Measurements from ENCODE around the gene LIX1L.

The LIX1L gene

GRCh38 chr1:145895471-145895870 lies 62.3 kb downstream of the LIX1L start:
- no peak for FAIRE-seq
- DNase-seq (ENCODE audit: insufficient read length): no peak
- no peak for TF ChIP-seq POLR2A (IDR thresholded peaks at IDR 0.05; ENCODE audit: low read depth, low read length)
- no peak for TF ChIP-seq POLR2AphosphoS5 (IDR thresholded peaks at IDR 0.05; ENCODE audit: low read depth, low read length)

- FAIRE-seq: no peak
- TF ChIP-seq POLR2A (IDR thresholded peaks at IDR 0.05; ENCODE audit: low read depth, low read length): no peak
- no peak for TF ChIP-seq TAF1 (IDR thresholded peaks at IDR 0.05; ENCODE audit: borderline replicate concordance, low read depth, low read length)
- no peak for TF ChIP-seq POLR2AphosphoS5 (IDR thresholded peaks at IDR 0.05; ENCODE audit: low read depth, low read length)
- no peak for DNase-seq (ENCODE audit: insufficient read length)
Observed at GRCh38 chr1:145893306-145894055, 64.3 kb downstream of the LIX1L start.

- DNase-seq (ENCODE audit: insufficient read length): no peak
- TF ChIP-seq POLR2A (IDR thresholded peaks at IDR 0.05; ENCODE audit: low read depth, low read length) (no peak), POLR2AphosphoS5 (IDR thresholded peaks at IDR 0.05; ENCODE audit: low read depth, low read length) (no peak), TAF1 (IDR thresholded peaks at IDR 0.05; ENCODE audit: borderline replicate concordance, low read depth, low read length) (no peak)
- FAIRE-seq: no peak
Observed at GRCh38 chr1:145892486-145893087, 65.2 kb downstream of the LIX1L start.

GRCh38 chr1:145891587-145892485 lies 66.0 kb downstream of the LIX1L start:
- FAIRE-seq (no peak), DNase-seq (ENCODE audit: insufficient read length) (no peak)
- TF ChIP-seq POLR2A (IDR thresholded peaks at IDR 0.05; ENCODE audit: low read depth, low read length): no peak
- no peak for TF ChIP-seq TAF1 (IDR thresholded peaks at IDR 0.05; ENCODE audit: borderline replicate concordance, low read depth, low read length)
- TF ChIP-seq POLR2AphosphoS5 (IDR thresholded peaks at IDR 0.05; ENCODE audit: low read depth, low read length): no peak

GRCh38 chr1:145891143-145891542 lies 66.7 kb downstream of the LIX1L start:
- no peak for DNase-seq (ENCODE audit: insufficient read length)
- no peak for TF ChIP-seq POLR2AphosphoS5 (IDR thresholded peaks at IDR 0.05; ENCODE audit: low read depth, low read length)
- TF ChIP-seq TAF1 (IDR thresholded peaks at IDR 0.05; ENCODE audit: borderline replicate concordance, low read depth, low read length): no peak
- TF ChIP-seq POLR2A (IDR thresholded peaks at IDR 0.05; ENCODE audit: low read depth, low read length): no peak
- no peak for FAIRE-seq

- no peak for FAIRE-seq
- TF ChIP-seq POLR2A (IDR thresholded peaks at IDR 0.05; ENCODE audit: low read depth, low read length) (no peak), POLR2AphosphoS5 (IDR thresholded peaks at IDR 0.05; ENCODE audit: low read depth, low read length) (no peak), TAF1 (IDR thresholded peaks at IDR 0.05; ENCODE audit: borderline replicate concordance, low read depth, low read length) (no peak)
- no peak for DNase-seq (ENCODE audit: insufficient read length)
Observed at GRCh38 chr1:145889722-145890121, 68.1 kb downstream of the LIX1L start.

- FAIRE-seq (no peak), DNase-seq (ENCODE audit: insufficient read length) (no peak)
- TF ChIP-seq TAF1 (IDR thresholded peaks at IDR 0.05; ENCODE audit: borderline replicate concordance, low read depth, low read length) (no peak), POLR2A (IDR thresholded peaks at IDR 0.05; ENCODE audit: low read depth, low read length) (no peak), POLR2AphosphoS5 (IDR thresholded peaks at IDR 0.05; ENCODE audit: low read depth, low read length) (no peak)
Observed at GRCh38 chr1:145887631-145888030, 70.2 kb downstream of the LIX1L start.

- no peak for TF ChIP-seq POLR2AphosphoS5 (IDR thresholded peaks at IDR 0.05; ENCODE audit: low read depth, low read length)
- no peak for TF ChIP-seq POLR2A (IDR thresholded peaks at IDR 0.05; ENCODE audit: low read depth, low read length)
- TF ChIP-seq TAF1 (IDR thresholded peaks at IDR 0.05; ENCODE audit: borderline replicate concordance, low read depth, low read length): no peak
- no peak for FAIRE-seq
Observed at GRCh38 chr1:145886816-145887215, 71.0 kb downstream of the LIX1L start.

GRCh38 chr1:145886390-145886789 lies 71.4 kb downstream of the LIX1L start:
- FAIRE-seq: no peak
- no peak for DNase-seq (ENCODE audit: insufficient read length)
- no peak for TF ChIP-seq POLR2AphosphoS5 (IDR thresholded peaks at IDR 0.05; ENCODE audit: low read depth, low read length)
- TF ChIP-seq POLR2A (IDR thresholded peaks at IDR 0.05; ENCODE audit: low read depth, low read length): no peak
- TF ChIP-seq TAF1 (IDR thresholded peaks at IDR 0.05; ENCODE audit: borderline replicate concordance, low read depth, low read length): no peak

More at GRCh38 chr1:145886816-145887215, 71.0 kb downstream of the LIX1L start:
- no peak for DNase-seq (ENCODE audit: insufficient read length)

GRCh38 chr1:145885738-145886287 lies 72.0 kb downstream of the LIX1L start, which contains the start of gene ANKRD35:
Gene ANKRD35 (minus strand): TSS chr1:145885866. CDS start chr1:145885758, 108 bp downstream.
- peak; percentile 97 for DNase-seq (ENCODE audit: insufficient read length)
- TF ChIP-seq POLR2AphosphoS5 (IDR thresholded peaks at IDR 0.05; ENCODE audit: low read depth, low read length): no peak
- TF ChIP-seq TAF1 (IDR thresholded peaks at IDR 0.05; ENCODE audit: borderline replicate concordance, low read depth, low read length): no peak
- no peak for TF ChIP-seq POLR2A (IDR thresholded peaks at IDR 0.05; ENCODE audit: low read depth, low read length)
- peak; percentile 53 for FAIRE-seq

- no peak for TF ChIP-seq TAF1 (IDR thresholded peaks at IDR 0.05; ENCODE audit: borderline replicate concordance, low read depth, low read length)
- no peak for TF ChIP-seq POLR2AphosphoS5 (IDR thresholded peaks at IDR 0.05; ENCODE audit: low read depth, low read length)
- TF ChIP-seq POLR2A (IDR thresholded peaks at IDR 0.05; ENCODE audit: low read depth, low read length): no peak
- FAIRE-seq (peak; percentile 60), DNase-seq (ENCODE audit: insufficient read length) (no peak)
Observed at GRCh38 chr1:145884675-145885074, 73.1 kb downstream of the LIX1L start.

Measured in GM12892 (cell line).